NCI-H1417 treated with DMSO at 0.1 percent for 48 hours (cell line): Measurements from ENCODE around the gene TMEM214.

ENCODE experiments used
- DNase-seq: peaks from one replicate; lab custom pipeline; 2025; lab: John Stamatoyannopoulos, UW

The TMEM214 gene

DNA sequence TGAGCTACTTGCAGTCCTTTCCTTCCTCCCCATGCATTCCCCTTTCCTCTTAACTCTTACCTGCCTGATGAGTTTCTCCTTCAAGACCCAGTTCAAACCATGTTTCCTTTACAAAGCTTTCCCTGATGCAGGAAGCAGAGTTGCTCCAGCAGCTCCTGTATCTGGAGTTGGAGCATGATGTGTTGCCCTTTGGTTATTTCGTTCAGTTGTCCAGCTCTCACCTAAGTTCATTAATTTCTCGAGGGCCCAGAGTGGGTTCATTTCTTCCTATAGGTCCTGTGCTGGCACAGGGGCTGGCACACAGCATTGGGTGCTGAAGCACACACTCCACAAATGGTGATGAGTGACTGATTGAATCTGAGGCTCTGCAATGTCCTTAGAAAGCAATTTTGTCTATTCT lies 23.0 kb upstream of the TMEM214 start:
- DNase-seq = no peak

DNA sequence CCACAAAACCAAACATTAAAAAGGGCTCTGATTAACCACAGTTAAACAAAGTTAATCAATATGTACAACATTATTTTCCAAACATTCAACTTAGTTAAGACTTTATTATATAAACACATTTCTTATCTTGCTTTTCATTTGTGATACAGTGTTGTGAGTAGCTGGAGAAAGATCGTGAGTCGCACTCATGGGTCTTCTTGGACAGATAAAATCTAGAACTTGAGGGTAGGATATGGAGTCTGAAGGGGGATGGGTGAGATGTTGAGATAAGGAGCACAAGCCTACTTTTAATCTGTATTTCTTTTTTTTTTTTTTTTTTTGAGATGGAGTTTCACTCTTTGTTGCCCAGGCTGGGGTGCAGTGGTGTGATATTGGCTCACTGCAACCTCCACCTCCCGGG lies 22.6 kb upstream of the TMEM214 start:
- DNase-seq = no peak

DNA sequence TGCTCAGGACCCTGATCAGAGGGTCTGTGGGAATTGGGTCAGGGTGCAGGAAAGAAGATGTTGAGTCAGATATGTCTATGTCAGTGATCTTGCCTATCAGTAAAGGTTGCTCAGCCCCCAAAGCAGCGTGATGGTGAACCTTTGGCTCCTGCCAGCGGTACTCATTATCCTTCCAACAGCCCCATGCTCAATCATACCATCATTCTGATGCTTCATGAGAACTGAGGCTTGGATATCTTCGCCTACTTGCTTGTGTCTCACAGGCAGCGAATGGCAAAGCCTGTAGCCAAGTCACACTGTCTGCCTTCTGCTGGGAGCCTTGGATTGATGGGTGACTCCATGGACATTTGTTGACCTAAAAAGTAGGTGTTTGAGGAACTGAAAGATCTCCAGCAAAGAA lies 19.0 kb upstream of the TMEM214 start:
- DNase-seq = no peak

DNA sequence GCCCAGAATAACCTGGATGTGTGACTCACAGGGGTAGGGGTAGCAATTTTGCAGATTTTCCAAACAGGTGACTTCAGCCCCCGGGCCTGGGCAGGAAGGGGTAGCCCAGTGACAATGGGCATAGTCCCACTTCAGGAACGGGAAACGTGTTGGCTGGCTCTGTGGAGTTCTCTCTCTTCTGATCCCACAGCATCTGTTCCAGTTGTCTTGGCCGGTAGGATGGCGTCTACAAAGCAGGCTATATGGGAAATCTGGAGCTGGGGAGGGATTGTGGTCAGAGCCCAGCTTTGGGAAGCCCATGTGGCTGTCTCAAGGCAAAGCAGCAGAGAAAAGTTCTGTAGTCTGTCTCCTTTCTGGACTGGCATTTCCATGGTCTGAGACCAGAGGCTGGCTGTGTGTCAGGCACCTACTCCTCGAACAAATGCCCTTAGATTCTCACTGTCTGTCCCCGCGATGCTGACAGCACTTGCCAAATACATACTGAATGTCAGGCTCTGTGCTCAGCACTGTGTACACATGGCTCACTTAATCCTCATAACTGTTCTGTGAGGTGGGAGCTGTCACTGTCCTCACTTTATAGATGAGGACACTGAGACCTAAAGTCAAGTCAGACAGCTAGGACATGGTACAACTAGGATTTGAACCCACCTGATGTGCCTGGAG lies 17.9 kb upstream of the TMEM214 start:
- no peak for DNase-seq

DNA sequence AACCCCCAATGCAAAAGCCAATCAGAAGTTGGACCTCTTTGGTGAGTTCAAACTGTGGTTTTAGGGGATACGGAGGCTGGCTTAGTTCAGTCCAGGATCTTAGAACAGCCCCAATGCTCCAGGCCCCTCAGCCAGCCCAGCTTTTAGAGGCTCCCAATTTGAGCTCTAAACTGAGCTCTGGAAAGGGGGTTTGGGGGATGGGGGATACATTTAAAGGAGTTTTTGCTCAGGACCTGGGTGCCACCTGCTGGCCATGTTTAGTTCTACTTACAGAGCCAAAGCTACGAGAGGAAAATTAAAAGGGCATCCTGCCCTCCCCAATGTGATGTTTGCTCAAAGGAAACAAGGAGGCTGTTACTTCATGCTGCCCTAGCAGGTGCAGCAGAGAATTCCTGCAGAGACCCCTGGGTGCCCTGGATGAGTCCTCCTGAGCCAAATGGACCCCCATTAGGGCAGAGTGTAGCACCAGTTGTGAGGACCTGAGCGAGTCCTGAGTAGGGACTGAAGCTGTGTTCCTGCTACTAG lies 15.9 kb upstream of the TMEM214 start:
- DNase-seq = peak; percentile 21

DNA sequence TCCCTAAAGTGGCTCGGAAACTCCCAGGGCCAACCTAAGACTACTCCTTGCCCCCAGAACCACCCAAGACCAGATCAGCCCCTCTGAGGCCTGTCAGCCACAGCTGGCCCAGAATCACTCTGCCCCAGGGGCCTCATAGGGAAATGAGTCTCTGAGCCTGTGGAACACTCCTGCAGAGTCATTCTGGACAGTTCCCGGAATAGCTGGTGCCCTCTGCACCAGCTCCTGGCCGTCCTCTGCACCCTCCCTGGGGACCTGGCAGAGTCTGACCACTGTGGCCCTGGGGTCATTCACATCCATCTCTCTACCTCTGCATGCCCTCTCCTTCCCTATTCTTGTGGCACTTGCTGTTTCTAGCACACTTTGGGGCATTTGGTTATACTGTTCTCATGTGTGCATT lies 14.6 kb upstream of the TMEM214 start:
- no peak for DNase-seq

DNA sequence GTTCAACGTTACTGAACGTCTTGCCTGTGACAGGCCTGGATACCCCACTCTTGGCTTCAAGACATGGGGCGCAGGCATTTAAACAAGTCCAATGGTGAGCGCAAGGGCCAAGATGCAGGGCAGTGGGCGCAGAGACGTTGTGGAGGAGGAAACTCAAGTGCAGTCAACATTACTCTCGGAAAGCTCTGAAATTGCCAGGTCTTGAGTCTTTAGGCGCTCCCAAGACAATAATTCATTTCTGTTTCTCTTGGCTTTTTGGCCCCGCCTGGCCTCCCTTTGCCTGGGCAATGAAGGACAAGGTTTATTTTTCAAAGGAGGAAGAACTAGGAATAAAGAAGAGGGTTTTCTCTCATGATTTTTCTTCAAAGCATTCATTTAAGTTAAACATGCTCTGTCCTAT lies 13.3 kb upstream of the TMEM214 start:
- DNase-seq = no peak

DNA sequence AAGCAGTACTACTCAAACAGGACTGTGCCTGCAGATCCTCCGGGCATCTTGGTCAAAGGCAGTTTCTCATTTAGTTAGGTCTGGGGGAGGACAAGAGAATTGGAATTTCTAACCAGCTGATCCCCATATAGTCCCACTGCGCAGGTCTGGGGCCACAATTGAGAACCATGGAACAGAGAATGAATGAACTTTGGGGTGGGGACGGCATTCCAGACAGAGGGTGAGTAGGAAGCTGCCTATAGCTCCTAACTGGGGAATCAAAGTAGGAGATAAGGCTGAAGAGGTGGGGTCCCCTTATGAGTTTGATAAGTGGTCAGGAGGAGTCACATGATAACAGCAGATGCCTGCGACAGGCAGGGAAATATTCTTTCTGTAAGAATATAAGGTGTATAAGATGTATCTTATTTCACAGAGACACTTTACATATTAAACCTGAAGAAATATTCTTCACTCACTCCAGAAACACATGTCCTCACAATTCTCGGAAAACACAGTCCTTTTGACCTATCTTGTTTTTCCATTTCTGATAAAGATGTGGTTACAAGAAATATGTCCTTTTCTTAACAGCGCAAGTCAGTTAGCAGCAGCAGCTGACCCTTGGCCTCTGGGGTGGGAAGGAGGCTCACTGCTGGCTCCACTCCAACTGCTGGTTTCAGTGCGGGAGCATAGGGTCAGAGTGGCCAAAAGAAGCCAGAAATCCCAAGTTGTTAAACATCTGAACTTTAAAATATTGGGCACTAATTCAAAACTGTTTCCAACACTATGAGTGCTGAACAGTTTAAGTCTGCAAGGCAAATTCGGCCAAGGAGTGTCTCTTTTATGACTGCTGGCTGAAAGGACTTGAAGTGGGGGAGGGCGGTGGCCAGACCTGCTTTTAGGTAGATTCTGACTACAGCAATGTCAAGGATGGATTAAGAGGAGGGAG lies 12.6 kb upstream of the TMEM214 start:
- no peak for DNase-seq

DNA sequence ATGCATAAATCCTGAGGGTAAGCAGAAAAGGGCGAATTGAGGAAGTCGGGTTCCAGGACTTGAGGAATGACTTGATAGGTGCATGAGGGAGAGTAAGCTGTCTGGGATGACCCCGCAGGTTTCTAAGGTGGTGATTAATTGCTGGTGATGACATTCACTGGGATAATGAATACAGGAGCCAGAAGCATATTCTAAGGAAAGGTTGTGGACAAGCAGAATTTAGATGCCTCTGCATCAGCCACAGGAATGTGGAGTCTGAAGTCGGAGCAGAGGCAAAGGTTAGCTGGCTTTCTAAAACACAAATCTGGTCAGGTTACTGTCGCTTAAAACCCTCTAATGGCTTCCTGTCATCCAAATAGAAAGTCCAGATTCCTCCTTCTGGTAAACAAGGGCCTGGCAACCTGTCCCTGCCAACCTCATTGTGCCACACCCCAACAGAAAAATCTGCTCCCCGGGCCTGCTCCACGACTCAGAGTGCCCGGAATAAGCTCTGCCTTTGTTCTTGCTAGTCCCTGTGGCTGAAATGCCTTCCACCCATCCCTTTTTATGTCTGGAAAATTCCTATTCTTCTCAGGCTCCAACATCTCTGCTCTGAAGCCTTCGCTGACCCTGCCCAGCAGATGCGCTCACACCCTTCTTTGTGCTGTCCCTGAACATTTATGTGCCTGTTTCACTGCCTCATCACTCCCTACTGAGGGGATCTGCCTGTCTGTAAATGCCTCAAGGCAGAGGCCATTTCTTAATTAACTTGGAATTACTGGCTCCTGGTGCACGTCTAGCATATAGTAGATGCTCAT lies 11.3 kb upstream of the TMEM214 start:
- no peak for DNase-seq

DNA sequence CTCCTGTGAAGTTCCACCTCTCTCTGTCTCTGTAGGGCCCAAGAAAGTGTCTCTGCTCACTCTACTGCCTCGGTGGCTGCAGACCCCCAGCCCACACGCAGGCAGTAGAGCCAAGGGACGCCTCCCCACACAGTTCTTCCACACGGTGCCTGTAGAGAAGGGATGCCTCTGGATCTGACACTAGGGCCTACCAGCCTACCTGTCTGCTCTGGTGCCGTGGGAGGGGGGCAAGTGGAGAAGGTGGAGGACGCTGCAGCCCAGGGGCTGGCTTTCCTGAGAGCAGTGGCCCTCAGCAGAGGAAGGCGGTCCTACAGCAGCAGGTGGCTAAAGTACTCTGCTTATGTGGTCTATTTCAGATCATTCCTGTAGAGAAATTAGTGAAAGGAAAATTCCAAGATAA lies 9.0 kb upstream of the TMEM214 start:
- DNase-seq = no peak

DNA sequence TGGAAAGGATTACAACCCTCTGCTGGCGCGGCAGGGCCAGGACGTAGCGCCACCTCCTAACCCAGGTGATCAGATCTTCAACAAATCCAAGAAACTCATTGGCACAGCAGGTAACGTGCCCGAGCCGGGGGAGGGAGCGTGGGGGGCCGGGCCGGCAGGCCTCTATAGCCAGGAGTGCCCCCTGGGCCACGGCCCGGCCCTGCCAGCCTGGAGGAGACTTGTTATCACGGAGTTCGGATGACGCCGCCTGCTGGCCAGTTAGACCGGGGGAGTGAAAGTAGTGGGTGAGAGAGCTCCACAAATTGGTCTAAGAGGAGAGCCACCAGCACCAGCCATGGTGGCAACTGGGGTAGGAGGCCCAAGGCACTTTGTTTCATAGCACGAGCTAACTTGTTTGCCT lies 8.6 kb upstream of the TMEM214 start:
- DNase-seq = no peak

DNA sequence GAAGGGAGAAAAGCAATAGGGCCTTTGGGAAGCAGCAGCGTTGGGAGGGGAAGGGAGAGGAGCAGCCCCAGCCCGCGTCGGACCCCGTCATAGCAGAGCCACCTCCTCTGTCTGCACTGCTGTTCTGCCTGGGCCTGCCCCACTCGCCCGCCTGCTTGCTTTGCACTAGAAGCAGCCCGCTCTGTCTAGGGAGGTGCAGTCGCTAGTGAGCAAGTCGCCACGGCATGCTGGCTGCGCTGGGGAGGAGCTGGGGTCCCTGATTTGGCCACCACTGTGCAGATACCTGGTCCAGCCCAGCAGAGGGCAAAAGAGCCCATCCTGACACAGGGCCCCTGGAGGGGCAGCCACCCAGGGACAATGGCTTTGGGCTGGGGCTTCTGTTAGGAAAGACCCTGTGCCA lies 8.0 kb upstream of the TMEM214 start:
- DNase-seq = no peak

DNA sequence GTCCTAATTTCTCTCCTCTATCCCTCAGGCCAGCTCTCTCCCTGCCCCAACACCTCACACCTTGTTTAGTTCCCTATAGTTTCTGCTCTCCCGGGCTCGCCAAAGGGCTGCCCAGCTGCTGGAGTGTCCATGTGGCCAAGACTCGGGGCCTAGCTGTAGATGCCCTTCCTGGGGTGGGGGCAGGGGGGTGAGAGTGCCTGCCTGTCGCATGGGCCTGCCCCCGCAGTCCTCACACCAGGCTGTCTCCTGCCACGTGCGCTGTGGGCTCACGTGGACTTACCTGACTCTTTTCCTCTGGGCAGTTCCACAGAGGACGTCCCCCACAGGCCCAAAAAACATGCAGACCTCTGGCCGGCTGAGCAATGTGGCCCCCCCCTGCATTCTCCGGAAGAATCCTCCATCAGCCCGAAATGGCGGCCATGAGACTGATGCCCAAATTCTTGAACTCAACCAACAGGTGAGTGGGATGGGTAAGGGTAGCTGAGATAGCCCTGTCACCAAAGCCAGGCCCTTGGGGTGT lies 7.4 kb upstream of the TMEM214 start:
- no peak for DNase-seq

DNA sequence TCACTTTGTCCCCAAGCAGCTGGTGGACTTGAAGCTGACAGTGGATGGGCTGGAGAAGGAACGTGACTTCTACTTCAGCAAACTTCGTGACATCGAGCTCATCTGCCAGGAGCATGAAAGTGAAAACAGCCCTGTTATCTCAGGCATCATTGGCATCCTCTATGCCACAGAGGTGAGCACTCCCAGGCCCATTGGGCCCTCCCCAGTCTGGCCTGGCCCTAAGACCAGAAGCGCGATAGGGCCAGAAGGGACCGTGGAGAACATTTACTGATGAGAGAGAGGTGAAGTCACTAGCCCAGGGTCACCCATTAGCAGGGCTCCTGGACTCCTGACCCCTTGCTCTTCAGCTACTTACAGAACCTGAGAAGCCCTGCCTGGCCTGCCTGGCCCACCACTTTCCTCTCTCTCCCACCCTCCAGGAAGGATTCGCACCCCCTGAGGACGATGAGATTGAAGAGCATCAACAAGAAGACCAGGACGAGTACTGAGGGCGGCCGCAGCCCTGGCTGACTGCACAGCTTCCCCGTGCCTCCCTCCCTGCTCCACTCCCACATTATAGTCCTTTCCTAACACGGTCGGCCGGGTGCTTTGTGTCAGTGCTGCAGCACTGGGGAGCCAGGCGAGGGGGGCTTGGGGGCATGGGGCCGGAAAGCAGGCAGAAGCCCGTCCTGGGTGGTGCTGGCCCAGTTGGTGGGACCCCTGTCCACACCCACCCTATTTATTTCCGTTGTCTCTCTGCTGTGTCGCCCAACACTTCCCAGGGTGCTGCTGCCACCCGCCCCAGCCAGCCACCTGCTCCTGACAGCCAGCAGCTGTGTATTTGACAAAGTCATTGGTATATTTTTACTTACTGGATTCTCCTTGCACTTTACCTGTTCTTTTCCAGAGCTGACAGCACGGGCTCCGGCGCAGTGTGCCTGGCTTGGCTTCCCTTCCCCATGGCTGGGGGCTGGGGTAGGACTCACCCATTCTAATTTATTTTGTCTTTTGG lies 6.6 kb upstream of the TMEM214 start:
- no peak for DNase-seq

DNA sequence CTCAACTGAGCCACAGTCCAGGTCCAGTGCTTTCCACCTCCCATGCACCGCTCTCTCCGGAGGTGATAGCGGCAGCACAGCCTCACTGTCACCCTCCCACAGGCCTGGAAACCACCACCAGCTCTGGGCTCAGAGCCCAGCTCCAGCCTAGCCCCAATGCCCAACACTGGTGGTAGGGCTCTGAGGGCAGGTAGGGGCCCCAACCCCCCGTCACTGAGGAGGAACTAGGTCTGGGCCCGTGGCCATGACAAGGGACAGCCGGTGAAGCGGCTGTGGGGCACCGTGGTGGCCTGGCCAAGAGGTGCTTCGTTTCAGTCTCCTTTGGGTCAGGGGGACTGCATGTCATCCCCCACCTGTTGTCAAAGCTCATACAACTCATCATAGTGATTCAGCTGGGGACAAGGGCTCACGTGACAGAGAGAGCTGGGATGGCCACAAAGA lies 5.5 kb upstream of the TMEM214 start:
- no peak for DNase-seq

DNA sequence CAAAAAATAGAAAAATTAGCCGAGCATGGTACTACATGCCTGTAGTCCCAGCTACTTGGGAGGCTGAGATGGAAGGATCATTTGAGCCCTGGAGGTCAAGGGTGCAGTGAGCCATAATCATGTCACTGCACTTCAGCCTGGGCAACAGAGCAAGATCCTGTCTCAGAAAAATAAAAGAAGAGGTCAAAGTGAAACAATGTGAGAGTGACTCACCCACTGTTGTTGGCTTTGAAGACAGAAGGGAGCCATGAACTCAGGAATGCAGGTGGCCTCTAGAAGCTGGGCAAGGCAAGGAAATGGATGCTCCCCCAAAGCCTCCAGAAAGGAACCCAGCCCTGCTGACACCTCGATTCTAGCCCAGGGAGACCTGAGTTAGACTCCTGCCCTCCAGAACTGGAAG lies 3.7 kb upstream of the TMEM214 start:
- DNase-seq = no peak

DNA sequence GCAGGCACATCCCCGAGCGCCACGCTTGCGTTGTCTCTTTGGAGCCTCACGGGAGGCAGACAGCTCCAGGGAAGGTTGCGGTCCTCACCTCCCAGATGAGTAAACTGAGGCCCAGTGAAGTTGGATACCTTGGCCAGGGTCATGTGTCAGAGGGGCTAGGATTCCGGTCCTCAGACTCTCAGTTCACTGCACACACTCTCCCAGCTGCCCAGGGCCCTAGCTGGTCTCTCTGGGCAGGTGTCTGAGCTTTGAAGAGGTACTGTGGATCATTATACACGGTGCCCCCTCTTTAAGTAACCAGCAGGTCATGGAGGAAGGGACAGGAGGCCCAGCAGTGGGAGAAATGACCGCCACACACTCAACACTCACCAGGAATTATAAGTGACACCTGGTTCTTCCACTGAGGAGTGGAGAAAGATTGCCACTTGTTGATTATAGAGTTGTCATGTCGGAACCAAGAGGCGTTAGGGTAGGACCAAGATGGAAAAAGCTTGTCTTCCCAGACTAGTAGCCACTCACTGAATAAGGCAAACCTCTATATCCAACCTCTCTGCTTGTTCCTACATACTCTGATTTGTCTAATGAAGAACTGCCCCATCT lies 588 bp downstream of the TMEM214 start:
- no peak for DNase-seq

DNA sequence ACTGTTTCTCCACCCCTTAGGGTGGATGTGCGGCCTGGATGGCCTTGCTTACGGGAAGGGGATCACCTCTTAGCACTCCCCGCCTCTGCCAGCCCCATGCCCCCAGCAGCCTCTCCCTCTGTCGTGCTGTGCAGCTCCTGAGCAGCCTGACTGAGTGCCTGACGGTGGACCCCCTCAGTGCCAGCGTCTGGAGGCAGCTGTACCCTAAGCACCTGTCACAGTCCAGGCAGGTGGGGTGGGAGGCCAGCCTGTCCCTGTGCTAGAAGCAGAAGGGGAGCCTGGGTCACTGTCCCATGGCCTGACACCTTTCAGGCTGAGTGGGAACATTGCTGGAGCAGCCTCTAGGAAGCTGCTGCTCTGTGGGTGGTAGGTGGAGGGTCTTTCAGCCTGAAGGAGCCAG lies 5.2 kb downstream of the TMEM214 start:
- DNase-seq = no peak

DNA sequence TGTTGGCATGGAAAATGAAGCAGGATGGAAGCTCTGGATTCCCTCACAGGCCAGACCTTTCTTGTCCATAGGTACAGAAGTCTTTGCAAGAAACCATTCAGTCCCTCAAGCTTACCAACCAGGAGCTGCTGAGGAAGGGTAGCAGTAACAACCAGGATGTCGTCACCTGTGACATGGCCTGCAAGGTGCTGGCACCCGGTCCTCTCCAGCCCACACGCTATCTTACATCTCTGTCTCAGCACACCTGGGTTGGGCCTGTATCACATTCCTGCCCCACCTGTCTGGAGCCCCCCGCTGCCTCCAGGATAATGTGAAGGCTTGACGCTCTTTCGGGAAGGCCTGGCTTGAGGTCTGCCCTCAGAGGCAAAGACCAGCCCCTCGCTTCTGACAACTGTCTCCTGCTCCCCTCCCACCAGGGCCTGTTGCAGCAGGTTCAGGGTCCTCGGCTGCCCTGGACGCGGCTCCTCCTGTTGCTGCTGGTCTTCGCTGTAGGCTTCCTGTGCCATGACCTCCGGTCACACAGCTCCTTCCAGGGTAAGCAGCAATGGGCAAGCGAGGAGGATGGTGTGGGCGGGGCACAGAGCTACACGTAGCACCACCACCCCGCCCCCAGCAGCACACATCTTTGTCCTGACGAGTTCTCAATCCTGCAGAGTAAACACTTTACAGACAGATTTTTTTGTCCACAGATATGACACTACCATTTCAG lies 6.0 kb downstream of the TMEM214 start:
- no peak for DNase-seq

DNA sequence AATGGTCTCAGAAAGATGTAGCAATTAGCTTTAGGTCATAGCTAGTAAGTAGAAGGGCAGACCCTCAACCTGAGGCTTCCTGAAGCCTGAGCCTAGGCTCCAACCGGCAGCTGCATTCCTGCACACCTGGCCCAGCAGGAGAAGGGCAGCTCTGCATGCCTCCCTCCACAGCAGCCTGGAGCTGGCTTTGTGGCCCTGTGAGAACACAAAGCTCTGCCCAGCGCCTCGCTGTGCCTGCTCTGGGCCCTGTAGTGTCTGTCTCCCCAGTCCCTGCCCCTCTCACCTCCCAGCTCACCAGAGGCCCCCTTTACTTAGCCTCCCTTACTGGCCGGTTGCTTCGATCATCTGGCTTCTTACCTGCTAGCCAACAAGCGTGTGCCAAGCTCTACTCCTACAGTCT lies 6.7 kb downstream of the TMEM214 start:
- no peak for DNase-seq
